ENCODE data around the gene PRF1.

GRCh38 chr10:70622981-70623844 lies 20.7 kb upstream of the PRF1 start:
- TF ChIP-seq CTCF (conservative IDR thresholded peaks at IDR 0.05) (no peak), ZFX (IDR thresholded peaks at IDR 0.05) (no peak)

All from C4-2B (cell line).